ENCODE data around the gene LDB1. TPM values are rescaled to one million over a fixed set of nuclear protein-coding genes. Genes with fewer than 3 reads are reported as not detected.

LDB1 gene
- total RNA-seq, 2 donors from 2014 or later: 49.3 to 49.8 TPM

DNA sequence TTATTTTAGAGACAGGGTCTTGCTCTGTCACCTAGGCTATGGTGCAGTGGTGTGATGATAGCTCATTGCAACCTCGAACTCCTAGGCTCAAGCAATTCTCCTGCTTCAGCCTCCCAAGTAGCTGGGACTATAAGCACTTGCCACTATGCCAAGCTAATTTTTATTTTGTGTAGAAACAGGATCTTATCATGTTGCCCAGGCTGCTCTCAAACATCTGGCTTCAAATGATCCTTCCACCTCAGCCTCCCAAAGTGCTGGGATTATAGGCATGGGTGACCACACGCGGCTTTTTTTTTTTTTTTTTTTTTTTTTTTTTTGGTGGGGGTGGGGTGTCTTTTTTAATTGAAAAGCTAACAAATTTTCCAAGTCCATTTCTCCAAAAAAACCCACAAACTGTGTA, 36.6 kb downstream of the LDB1 start:
- H3K4me1 ChIP-seq (ENCODE audit: control insufficient read depth in 1 of 2, low read depth in 2 of 2): no peaks in the 10 kb centered on the region
- no peak overlapping the region for H3K27ac ChIP-seq
- ATAC-seq (ENCODE audit: insufficient number of reproducible peaks, low FRiP score, low read depth) (no peak), DNase-seq (ENCODE audit: low spot score) (no peak)
- no peaks in the 10 kb centered on the region for H3K36me3 ChIP-seq
- no peak overlapping the region for H3K4me3 ChIP-seq
- TF ChIP-seq, protein P1, sequence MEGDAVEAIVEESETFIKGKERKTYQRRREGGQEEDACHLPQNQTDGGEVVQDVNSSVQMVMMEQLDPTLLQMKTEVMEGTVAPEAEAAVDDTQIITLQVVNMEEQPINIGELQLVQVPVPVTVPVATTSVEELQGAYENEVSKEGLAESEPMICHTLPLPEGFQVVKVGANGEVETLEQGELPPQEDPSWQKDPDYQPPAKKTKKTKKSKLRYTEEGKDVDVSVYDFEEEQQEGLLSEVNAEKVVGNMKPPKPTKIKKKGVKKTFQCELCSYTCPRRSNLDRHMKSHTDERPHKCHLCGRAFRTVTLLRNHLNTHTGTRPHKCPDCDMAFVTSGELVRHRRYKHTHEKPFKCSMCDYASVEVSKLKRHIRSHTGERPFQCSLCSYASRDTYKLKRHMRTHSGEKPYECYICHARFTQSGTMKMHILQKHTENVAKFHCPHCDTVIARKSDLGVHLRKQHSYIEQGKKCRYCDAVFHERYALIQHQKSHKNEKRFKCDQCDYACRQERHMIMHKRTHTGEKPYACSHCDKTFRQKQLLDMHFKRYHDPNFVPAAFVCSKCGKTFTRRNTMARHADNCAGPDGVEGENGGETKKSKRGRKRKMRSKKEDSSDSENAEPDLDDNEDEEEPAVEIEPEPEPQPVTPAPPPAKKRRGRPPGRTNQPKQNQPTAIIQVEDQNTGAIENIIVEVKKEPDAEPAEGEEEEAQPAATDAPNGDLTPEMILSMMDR (IDR thresholded peaks at IDR 0.05): no peak
- H3K27me3 ChIP-seq (replicated peaks; ENCODE audit: insufficient read depth): no peaks in the 10 kb centered on the region
- H3K9me3 ChIP-seq: no peaks in the 10 kb centered on the region

DNA sequence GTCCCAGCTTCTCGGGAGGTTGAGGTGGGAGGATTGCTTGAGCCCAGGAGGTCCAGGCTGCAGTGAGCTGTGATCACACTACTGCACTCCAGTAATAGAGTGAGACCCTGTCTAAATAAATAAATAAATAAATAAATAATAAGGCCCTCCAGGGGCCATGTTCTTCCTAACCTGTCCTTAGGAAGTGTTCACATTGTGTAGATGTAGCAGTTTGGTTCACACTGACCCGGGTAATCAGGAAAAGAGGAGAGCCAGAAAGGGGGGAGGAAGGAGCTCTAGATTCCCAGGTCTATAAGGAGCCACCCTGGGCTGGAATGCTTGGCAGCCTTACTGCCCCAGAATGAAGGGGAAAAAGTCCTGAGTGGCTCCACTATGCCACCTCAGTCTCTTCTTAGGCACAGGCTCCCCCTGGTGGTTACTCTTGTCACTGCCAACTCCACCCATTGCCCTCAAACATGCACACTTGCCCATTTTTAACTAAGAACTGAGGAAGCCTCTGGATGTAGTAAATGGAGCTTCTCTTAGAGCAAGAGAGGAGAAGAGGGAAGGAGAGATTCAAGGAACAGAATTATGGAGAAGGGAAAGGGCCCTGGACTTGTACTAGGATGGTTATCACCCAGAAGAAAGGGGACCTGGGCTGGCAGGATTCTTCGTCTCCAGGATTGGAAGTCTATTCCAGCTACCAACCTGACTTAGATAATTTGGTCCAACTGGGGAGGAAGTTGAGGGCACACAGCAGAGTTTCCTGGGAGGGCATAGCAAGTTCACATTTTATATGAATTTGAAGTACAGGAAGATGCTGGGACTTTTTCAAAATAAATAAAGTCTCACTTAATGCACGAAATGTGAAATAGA, 47.3 kb downstream of the LDB1 start:
- TF ChIP-seq, protein P1 (IDR thresholded peaks at IDR 0.05): peak; percentile 91
- Histone ChIP-seq H3K27me3 (replicated peaks; ENCODE audit: insufficient read depth) (no peaks in the 10 kb centered on the region), H3K4me3 (no peak overlapping the region), H3K4me1 (ENCODE audit: control insufficient read depth in 1 of 2, low read depth in 2 of 2) (peaks cover 0 to 15% of the 10 kb centered on the region in 2 donors), H3K9me3 (no peaks in the 10 kb centered on the region), H3K27ac (no peak overlapping the region), H3K36me3 (no peaks in the 10 kb centered on the region)
- peak; percentile 47 for DNase-seq (ENCODE audit: low spot score)
- ATAC-seq (ENCODE audit: insufficient number of reproducible peaks, low FRiP score, low read depth): peak; percentile 76

DNA sequence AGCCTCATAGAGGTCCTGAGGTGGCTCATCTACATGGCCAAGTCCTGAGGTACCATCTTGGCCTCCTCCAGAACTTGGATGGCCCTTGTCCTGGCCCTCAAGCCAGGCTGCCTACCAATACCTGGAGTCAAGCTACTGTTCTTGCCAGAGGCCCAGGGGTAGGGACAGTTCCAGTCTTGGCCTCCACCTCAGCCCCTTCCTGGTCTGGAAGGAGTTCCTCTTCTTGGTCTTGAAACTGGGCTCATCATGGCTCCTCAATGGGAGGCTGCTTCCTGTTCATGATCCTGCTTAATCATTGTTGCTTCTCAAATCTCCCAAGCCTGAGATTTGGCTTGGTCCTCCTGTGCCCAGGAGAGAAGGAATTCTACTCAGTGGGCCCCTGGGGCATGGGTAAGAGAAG, 51.1 kb downstream of the LDB1 start:
- Histone ChIP-seq H3K36me3 (peaks cover 5% of the 10 kb centered on the region), H3K27me3 (replicated peaks; ENCODE audit: insufficient read depth) (no peaks in the 10 kb centered on the region), H3K4me3 (no peak overlapping the region), H3K27ac (no peak overlapping the region), H3K9me3 (no peaks in the 10 kb centered on the region), H3K4me1 (ENCODE audit: control insufficient read depth in 1 of 2, low read depth in 2 of 2) (peaks cover 18 to 42% of the 10 kb centered on the region in 2 donors)
- DNase-seq (ENCODE audit: low spot score) (no peak), ATAC-seq (ENCODE audit: insufficient number of reproducible peaks, low FRiP score, low read depth) (no peak)
- TF ChIP-seq, protein P1 (IDR thresholded peaks at IDR 0.05): no peak

DNA sequence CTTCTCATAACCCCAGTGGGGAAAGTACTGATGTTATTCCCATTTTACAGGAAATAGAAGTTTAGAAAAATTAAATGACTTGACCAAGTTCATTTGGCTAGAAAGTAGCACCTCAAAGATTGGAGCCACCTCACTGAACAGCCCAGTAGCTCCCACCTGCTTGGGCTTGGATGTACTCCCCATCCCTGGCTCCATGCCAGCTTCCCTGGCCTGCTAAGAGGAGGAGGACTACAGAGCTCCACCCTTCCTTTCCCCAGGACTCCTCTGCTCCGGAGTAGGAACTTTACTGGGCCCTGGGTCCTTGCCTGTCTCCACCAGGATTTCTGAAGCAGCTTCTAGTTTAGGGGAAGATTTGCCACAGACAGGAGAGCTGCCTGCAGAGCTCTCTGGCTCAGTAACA, 52.0 kb downstream of the LDB1 start:
- no peaks in the 10 kb centered on the region for H3K27me3 ChIP-seq (replicated peaks; ENCODE audit: insufficient read depth)
- H3K4me3 ChIP-seq: no peak overlapping the region
- no peak for ATAC-seq (ENCODE audit: insufficient number of reproducible peaks, low FRiP score, low read depth)
- H3K27ac ChIP-seq: no peak overlapping the region
- peaks cover 18 to 42% of the 10 kb centered on the region in 2 donors for H3K4me1 ChIP-seq (ENCODE audit: control insufficient read depth in 1 of 2, low read depth in 2 of 2)
- H3K36me3 ChIP-seq: peaks cover 5% of the 10 kb centered on the region
- H3K9me3 ChIP-seq: no peaks in the 10 kb centered on the region
- TF ChIP-seq, protein P1 (IDR thresholded peaks at IDR 0.05): no peak
- no peak for DNase-seq (ENCODE audit: low spot score)

DNA sequence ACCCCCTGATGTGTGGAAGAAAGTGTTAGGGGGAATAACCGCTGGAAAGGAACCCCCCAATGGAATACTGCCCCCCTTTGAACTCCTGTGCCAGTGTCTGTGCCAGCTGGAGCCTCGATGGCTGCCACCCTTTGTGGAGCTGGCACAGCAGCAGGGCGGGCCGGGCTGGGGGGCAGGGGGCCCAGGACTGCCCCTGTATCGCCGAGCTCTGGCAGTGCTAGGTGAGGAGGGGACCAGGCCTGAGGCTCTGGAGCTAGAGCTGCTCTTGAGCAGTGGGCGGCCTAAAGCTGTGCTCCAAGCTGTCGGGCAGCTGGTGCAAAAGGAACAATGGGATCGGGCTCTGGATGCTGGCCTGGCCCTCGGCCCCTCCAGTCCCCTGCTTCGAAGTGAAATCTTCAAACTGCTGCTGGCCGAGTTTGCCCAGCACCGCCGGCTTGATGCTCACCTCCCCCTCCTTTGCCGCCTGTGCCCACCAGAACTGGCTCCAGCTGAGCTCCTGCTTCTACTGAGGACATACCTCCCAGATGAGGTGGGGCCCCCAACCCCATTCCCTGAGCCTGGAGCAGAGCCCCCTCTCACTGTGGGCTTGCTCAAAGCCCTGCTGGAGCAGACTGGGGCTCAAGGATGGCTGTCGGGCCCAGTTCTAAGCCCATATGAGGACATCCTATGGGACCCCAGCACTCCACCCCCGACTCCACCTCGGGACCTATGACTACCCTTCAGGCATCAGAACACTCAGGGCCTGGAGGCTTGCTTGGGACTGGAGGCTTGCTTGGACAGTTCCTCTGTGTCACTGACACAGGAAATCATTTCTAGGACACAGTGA, 52.9 kb downstream of the LDB1 start:
- ATAC-seq (ENCODE audit: insufficient number of reproducible peaks, low FRiP score, low read depth): no peak
- H3K4me3 ChIP-seq: peak overlapping the region; percentile 98
- DNase-seq (ENCODE audit: low spot score): no peak

More for the DNA sequence above, 52.9 kb downstream of the LDB1 start:
- Histone ChIP-seq H3K27ac (peak overlapping the region in 1 of 2 donors; percentile 1), H3K27me3 (replicated peaks; ENCODE audit: insufficient read depth) (no peaks in the 10 kb centered on the region), H3K9me3 (no peaks in the 10 kb centered on the region), H3K4me1 (ENCODE audit: control insufficient read depth in 1 of 2, low read depth in 2 of 2) (peaks cover 18 to 42% of the 10 kb centered on the region in 2 donors), H3K36me3 (peaks cover 5% of the 10 kb centered on the region)
- TF ChIP-seq, protein P1 (IDR thresholded peaks at IDR 0.05): no peak
